Fibroblast of lung (primary cell): Measurements from ENCODE around the gene RIPOR3.

Experiments
- CTCF ChIP-seq, 2 donors: IDR thresholded peaks in 1 of 2; conservative IDR thresholded peaks in 1 of 2; 1 replicate in 1 of 2; 2 replicates in 1 of 2; pipeline ENCODE4 v1.5.1; 2011 to 2012; ENCODE audit warnings: low read length in 2 of 2, control low read depth in 1 of 2, inconsistent platforms in 1 of 2, low read depth in 1 of 2, mild to moderate bottlenecking in 1 of 2
- EZH2 ChIP-seq: IDR thresholded peaks from 2 replicates; pipeline ENCODE4 v1.5.1; 2012; ENCODE audit warnings: low read length, control low read depth, mild to moderate bottlenecking; ENCODE audit errors: missing control alignments

GRCh38 chr20:50610212-50610718, 81.1 kb downstream of the RIPOR3 start:
- TF ChIP-seq CTCF (conservative IDR thresholded peaks at IDR 0.05 in 1 of 2, IDR thresholded peaks at IDR 0.05 in 1 of 2; ENCODE audit: low read depth in 1 of 2, low read length in 2 of 2) (no peak), EZH2 (no peak)
